Measurements from ENCODE around the gene GLI3.

- no peak for TF ChIP-seq POLR2AphosphoS5 (IDR thresholded peaks at IDR 0.05; ENCODE audit: low read depth, low read length)
- no peak for TF ChIP-seq TAF1 (IDR thresholded peaks at IDR 0.05; ENCODE audit: borderline replicate concordance, insufficient read depth, low read length)
Measured at GRCh38 chr7:42262964-42263363, 26.0 kb upstream of the GLI3 start.
